GM12891 (cell line): ENCODE measurements around the gene BCAN.

Experiments
- PAX5 ChIP-seq: IDR thresholded peaks from 2 replicates; pipeline ENCODE4 v1.6.1; 2011; ENCODE audit warnings: low read length, moderate library complexity, mild to moderate bottlenecking; ENCODE audit not compliant: insufficient read depth, severe bottlenecking
- POLR2A ChIP-seq: IDR thresholded peaks from 2 replicates; pipeline ENCODE4 v1.6.1; 2011; ENCODE audit warnings: low read depth, low read length, control low read depth
- POLR2AphosphoS5 ChIP-seq: IDR thresholded peaks from 2 replicates; pipeline ENCODE4 v1.6.1; 2011; ENCODE audit warnings: low read depth, low read length, control low read depth
- POU2F2 ChIP-seq: IDR thresholded peaks from 2 replicates; pipeline ENCODE4 v1.6.1; 2011; ENCODE audit warnings: low read depth, mild to moderate bottlenecking, control low read depth, low read length, moderate library complexity
- SPI1 ChIP-seq: IDR thresholded peaks from 2 replicates; pipeline ENCODE4 v1.6.1; 2011; ENCODE audit warnings: low read depth, low read length, control low read depth
- TAF1 ChIP-seq: IDR thresholded peaks from 2 replicates; pipeline ENCODE4 v1.6.1; 2011; ENCODE audit warnings: low read depth, low read length, control low read depth

DNA sequence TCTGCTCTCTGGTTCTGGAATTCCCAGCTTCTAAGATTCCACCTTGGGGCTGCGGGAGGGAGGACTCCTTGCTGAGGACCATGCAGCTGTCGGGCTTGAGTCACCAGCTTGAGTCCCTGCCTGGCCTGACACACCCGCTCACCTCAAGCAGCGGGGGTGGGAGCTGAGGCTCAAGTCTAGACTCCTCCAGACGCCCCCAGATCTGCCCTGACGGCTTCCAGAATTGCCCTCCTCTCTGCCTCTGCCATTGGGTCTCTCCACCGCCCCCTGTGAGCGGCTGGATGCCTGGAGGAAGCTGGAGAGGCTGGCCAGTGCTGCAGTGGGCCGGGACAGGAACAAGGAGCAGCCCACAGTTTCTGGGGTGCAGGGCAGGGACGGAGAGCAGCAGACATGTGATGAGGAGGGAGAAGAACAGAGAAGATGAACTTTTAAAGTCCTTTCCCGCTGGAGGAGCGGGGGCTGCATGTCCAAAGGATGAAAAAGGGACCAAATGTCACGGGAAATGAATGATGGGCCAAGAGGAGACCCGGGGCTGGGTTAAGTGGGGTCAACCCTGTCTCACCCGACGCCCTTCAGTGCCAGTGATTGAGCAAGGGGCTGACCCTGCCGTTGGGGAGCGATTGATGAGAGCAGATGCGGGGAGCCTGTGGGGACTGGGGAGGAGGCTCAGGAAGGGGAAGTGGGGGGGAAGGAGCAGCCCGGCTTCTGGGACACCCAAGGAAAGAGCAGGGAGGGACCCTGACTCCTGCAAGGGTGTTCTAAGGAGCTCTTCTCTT is 49.9 kb downstream of the BCAN start:
- TF ChIP-seq POLR2A = no peak
- TF ChIP-seq POLR2AphosphoS5 = no peak
- no peak for TF ChIP-seq TAF1
- TF ChIP-seq SPI1 = no peak; the same call in 1 of the 2 replicates
- TF ChIP-seq POU2F2 = no peak
- no peak for TF ChIP-seq PAX5
